Prostate gland (tissue), 2 donors: ENCODE results near the gene URI1.

Experiments used
- POLR2A ChIP-seq: fragments of 450-650 bp; IDR thresholded peaks from one replicate; pipeline ENCODE4 v1.6.1; 2016; ENCODE audit warnings: antibody characterized with exemption, mild to moderate bottlenecking
- TF ChIP-seq, protein P1 (sequence below), 4 experiments: fragments of 200-600 bp in 2 of 4; fragments of 450-650 bp in 2 of 4; sonication (generic) in 2 of 4; IDR thresholded peaks; 1 replicate in 3 of 4; 2 replicates in 1 of 4; pipeline ENCODE4 v1.5.1; 2016 to 2019; ENCODE audit warnings: antibody characterized with exemption in 4 of 4, mild to moderate bottlenecking in 2 of 4, moderate library complexity in 2 of 4

DNA sequence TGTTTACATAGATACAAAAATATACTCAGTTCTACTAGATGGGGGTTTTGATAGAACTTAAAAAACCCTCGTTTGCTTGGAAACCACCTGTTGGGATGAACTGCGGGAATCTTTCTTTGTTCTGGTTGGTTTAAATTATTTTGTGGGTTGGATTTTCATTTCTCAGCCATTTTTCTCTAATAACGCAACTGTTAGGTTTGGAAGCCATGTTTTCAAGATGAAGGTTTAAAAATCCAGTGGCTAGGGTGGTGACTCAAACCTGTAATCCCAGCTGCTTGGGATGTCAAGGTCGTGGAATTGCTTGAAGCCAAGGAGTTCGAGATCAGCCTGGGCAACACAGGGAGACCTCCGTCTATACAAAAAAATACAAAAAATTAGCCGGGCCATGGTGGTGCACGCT is 1.6 kb downstream of the URI1 start:
- TF ChIP-seq, protein P1, sequence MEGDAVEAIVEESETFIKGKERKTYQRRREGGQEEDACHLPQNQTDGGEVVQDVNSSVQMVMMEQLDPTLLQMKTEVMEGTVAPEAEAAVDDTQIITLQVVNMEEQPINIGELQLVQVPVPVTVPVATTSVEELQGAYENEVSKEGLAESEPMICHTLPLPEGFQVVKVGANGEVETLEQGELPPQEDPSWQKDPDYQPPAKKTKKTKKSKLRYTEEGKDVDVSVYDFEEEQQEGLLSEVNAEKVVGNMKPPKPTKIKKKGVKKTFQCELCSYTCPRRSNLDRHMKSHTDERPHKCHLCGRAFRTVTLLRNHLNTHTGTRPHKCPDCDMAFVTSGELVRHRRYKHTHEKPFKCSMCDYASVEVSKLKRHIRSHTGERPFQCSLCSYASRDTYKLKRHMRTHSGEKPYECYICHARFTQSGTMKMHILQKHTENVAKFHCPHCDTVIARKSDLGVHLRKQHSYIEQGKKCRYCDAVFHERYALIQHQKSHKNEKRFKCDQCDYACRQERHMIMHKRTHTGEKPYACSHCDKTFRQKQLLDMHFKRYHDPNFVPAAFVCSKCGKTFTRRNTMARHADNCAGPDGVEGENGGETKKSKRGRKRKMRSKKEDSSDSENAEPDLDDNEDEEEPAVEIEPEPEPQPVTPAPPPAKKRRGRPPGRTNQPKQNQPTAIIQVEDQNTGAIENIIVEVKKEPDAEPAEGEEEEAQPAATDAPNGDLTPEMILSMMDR (IDR thresholded peaks at IDR 0.05): no peak
- TF ChIP-seq POLR2A: no peak
